ENCODE results near the gene PTPN22. TPM values are rescaled to one million over a fixed set of nuclear protein-coding genes. Genes with fewer than 3 reads are reported as not detected.

PTPN22 gene
- total and polyA plus RNA-seq, 9 donors = 0.24 to 4.2 (median 1.6) TPM

DNA sequence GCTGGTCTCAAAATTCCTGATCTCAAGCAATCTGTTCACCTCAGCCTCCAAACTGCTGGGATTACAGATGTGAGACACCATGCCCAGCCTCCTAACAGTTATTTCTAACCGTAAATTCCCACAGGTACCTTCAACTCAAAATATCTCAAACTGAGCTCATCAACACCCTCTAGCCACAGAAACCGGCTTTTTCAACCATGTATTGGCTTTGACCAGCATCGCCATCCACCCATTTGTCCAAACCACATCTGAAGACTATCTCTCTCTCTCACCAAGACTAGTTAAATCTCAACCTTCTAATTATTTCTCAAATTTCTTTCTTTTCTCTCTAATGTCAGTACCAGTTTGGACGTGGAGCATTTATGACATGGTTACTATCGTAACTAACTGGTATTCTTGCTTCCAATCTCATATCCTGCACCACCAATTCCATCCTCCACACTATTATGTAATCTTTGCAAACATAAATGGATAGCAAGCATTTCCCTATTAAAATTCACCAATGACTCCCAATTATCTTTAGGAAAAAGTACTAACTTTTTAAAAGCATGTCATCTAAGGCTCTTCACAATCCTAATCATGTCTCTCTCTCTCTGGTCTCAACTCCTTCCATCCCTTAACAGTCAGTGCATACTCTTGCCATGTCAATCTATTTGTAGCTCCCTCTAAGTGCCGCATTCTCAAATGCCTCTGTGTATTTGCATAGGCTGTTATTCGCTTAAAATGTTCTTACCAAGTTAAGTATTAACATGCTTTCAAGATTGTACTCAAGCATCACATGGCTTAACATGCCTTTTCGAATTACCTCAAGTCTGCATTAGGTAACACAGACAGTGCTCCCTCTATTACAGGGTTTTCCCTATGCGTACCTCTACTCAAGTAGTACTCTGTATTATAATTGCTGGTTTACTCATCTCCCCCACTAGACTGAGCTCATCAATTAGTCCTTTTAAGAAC lies 77.4 kb downstream of the PTPN22 start:
- intact Hi-C loops (cut with DNase I) = no loop called here
- TF ChIP-seq, protein P1, sequence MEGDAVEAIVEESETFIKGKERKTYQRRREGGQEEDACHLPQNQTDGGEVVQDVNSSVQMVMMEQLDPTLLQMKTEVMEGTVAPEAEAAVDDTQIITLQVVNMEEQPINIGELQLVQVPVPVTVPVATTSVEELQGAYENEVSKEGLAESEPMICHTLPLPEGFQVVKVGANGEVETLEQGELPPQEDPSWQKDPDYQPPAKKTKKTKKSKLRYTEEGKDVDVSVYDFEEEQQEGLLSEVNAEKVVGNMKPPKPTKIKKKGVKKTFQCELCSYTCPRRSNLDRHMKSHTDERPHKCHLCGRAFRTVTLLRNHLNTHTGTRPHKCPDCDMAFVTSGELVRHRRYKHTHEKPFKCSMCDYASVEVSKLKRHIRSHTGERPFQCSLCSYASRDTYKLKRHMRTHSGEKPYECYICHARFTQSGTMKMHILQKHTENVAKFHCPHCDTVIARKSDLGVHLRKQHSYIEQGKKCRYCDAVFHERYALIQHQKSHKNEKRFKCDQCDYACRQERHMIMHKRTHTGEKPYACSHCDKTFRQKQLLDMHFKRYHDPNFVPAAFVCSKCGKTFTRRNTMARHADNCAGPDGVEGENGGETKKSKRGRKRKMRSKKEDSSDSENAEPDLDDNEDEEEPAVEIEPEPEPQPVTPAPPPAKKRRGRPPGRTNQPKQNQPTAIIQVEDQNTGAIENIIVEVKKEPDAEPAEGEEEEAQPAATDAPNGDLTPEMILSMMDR (IDR thresholded peaks at IDR 0.05) = no peak
- TF ChIP-seq POLR2A (IDR thresholded peaks at IDR 0.05) (no peak), EP300 (IDR thresholded peaks at IDR 0.05) (no peak)
- Histone ChIP-seq H3K4me1 (ENCODE audit: insufficient read depth) (peaks cover 1% of the 10 kb centered on the region), H3K27ac (no peak overlapping the region), H3K9me3 (no peaks in the 10 kb centered on the region), H3K27me3 (no peaks in the 10 kb centered on the region), H3K36me3 (no peaks in the 10 kb centered on the region), H3K4me3 (no peak overlapping the region)
- DNase-seq = no peak
- 97 to 98% (median 97%) methylated on average over 9 of the region's 9 CpGs for WGBS, 3 donors

GRCh38 chr1:113792986-113793385 lies 78.5 kb downstream of the PTPN22 start:
- H3K27me3 ChIP-seq = no peaks in the 10 kb centered on the region
- no peak overlapping the region for H3K27ac ChIP-seq
- no peaks in the 10 kb centered on the region for H3K9me3 ChIP-seq
- H3K36me3 ChIP-seq = no peaks in the 10 kb centered on the region
- intact Hi-C loops (cut with DNase I) = no loop called here
- WGBS, 3 donors = 84 to 91% (median 85%) methylated on average over 1 of the region's 1 CpG
- TF ChIP-seq, protein P1 (IDR thresholded peaks at IDR 0.05) = no peak
- TF ChIP-seq EP300 (IDR thresholded peaks at IDR 0.05) = no peak
- no peak for TF ChIP-seq POLR2A (IDR thresholded peaks at IDR 0.05)
- DNase-seq = no peak
- H3K4me1 ChIP-seq (ENCODE audit: insufficient read depth) = peaks cover 1% of the 10 kb centered on the region
- no peak overlapping the region for H3K4me3 ChIP-seq

GRCh38 chr1:113792471-113792870 lies 79.0 kb downstream of the PTPN22 start:
- no peak overlapping the region for H3K4me3 ChIP-seq
- no peak overlapping the region for H3K27ac ChIP-seq
- peaks cover 1% of the 10 kb centered on the region for H3K4me1 ChIP-seq (ENCODE audit: insufficient read depth)
- intact Hi-C loops (cut with DNase I) = no loop called here
- no peak for DNase-seq
- no peaks in the 10 kb centered on the region for H3K9me3 ChIP-seq
- no peak for TF ChIP-seq POLR2A (IDR thresholded peaks at IDR 0.05)
- TF ChIP-seq EP300 (IDR thresholded peaks at IDR 0.05) = no peak
- TF ChIP-seq, protein P1 (IDR thresholded peaks at IDR 0.05) = no peak
- H3K36me3 ChIP-seq = no peaks in the 10 kb centered on the region
- H3K27me3 ChIP-seq = no peaks in the 10 kb centered on the region
- 90 to 97% (median 93%) methylated on average over 5 of the region's 5 CpGs for whole genome bisulfite sequencing, 3 donors

GRCh38 chr1:113788802-113789201 lies 82.7 kb downstream of the PTPN22 start:
- TF ChIP-seq EP300 (IDR thresholded peaks at IDR 0.05) (no peak), POLR2A (IDR thresholded peaks at IDR 0.05) (no peak)
- TF ChIP-seq, protein P1 (IDR thresholded peaks at IDR 0.05) = no peak
- H3K9me3 ChIP-seq = no peaks in the 10 kb centered on the region
- WGBS, 3 donors = 91 to 93% (median 91%) methylated on average over 3 of the region's 3 CpGs
- intact Hi-C loops (cut with DNase I) = loop anchor here in 1 of 4 donors (1.0 kb wide), 1 partner anchor 20 kb away; no protein-coding TSS in a partner anchor
- DNase-seq = no peak
- no peak overlapping the region for H3K4me3 ChIP-seq
- no peaks in the 10 kb centered on the region for H3K36me3 ChIP-seq
- peaks cover 2% of the 10 kb centered on the region for H3K4me1 ChIP-seq (ENCODE audit: insufficient read depth)
- no peak overlapping the region for H3K27ac ChIP-seq
- no peaks in the 10 kb centered on the region for H3K27me3 ChIP-seq
